NT2/D1 (cell line): ENCODE data around the gene CYTIP.
"Not testable (repeated sequence)": the region's sequence is repeated elsewhere in the genome, so short reads cannot be mapped to it uniquely, and the experiment has no call there.

Experiments
- DNase-seq: peaks from one replicate; pipeline ENCODE4 v3.0.0-alpha.2; 2011; ENCODE audit warnings: low read depth, low spot score
- H3K27me3 ChIP-seq: 2 replicates; pipeline ENCODE4 v1.6.0; 2011; ENCODE audit warnings: mild to moderate bottlenecking; ENCODE audit not compliant: insufficient read length, insufficient read depth
- H3K36me3 ChIP-seq: 2 replicates; pipeline ENCODE4 v1.6.1; 2011; ENCODE audit warnings: mild to moderate bottlenecking, low read length, mixed read lengths; ENCODE audit not compliant: insufficient read depth, insufficient read length
- H3K4me1 ChIP-seq: 2 replicates; pipeline ENCODE4 v1.5.1; 2011; ENCODE audit not compliant: insufficient read depth, insufficient read length
- H3K4me3 ChIP-seq: 2 replicates; pipeline ENCODE4 v1.5.1; 2011; ENCODE audit warnings: low read depth; ENCODE audit not compliant: insufficient read length
- H3K9ac ChIP-seq: 2 replicates; pipeline ENCODE4 v1.6.0; 2011; ENCODE audit warnings: low read depth; ENCODE audit not compliant: insufficient read length
- H3K9me3 ChIP-seq: 2 replicates; pipeline ENCODE4 v1.5.1; 2011; ENCODE audit warnings: mild to moderate bottlenecking, low read length; ENCODE audit not compliant: insufficient read depth
- SUZ12 ChIP-seq: IDR thresholded peaks from 2 replicates; pipeline ENCODE4 v1.6.1; 2011; ENCODE audit not compliant: insufficient read length, insufficient read depth; ENCODE audit errors: extremely low read depth
- YY1 ChIP-seq: IDR thresholded peaks from 2 replicates; pipeline ENCODE4 v1.6.1; 2011; ENCODE audit not compliant: insufficient read length, insufficient read depth
- ZNF274 ChIP-seq: IDR thresholded peaks from 2 replicates; pipeline ENCODE4 v1.6.1; 2011; ENCODE audit warnings: mild to moderate bottlenecking, low read depth, low read length

The CYTIP gene

GRCh38 chr2:157411624-157412336 is 32.1 kb downstream of the CYTIP start:
- no peaks in the 10 kb centered on the region for H3K27me3 ChIP-seq
- TF ChIP-seq ZNF274 (no peak), SUZ12 (no peak), YY1 (no peak)
- H3K9me3 ChIP-seq: no peaks in the 10 kb centered on the region
- DNase-seq: no peak
- no peak overlapping the region for H3K4me3 ChIP-seq
- no peaks in the 10 kb centered on the region for H3K4me1 ChIP-seq
- H3K9ac ChIP-seq: no peak overlapping the region
- H3K36me3 ChIP-seq: no peaks in the 10 kb centered on the region

- not testable (repeated sequence) for DNase-seq, H3K27me3 ChIP-seq, H3K9ac ChIP-seq, H3K4me1 ChIP-seq, H3K9me3 ChIP-seq, H3K4me3 ChIP-seq, H3K36me3 ChIP-seq
Measured at GRCh38 chr2:157405398-157405797, 38.5 kb downstream of the CYTIP start.

DNA sequence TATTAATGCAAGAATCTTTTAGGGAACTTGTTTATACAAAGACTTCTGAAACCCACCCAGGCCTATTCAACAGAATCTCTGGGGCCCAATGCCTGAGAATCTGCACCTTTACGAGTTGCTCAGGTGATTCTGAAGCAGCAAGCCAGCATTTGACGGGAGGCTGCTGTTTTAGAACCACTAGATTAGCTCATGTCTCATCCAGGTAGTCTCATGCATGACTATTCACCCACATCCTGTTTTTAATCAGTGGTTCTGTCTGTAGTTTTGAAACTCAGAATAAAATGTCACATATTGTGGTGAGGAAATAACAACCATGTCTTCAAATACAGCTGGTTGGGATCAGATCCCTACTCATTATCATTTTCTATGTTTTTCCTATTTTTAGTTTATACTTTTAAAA is 39.5 kb downstream of the CYTIP start:
- no peak for DNase-seq
- Histone ChIP-seq H3K9ac (no peak overlapping the region), H3K9me3 (no peaks in the 10 kb centered on the region), H3K4me3 (no peak overlapping the region), H3K27me3 (no peaks in the 10 kb centered on the region), H3K4me1 (no peaks in the 10 kb centered on the region), H3K36me3 (no peaks in the 10 kb centered on the region)
- TF ChIP-seq YY1 (no peak), ZNF274 (no peak)

- DNase-seq: peak; percentile 8
- not testable (repeated sequence) for H3K36me3 ChIP-seq, H3K9ac ChIP-seq, H3K4me1 ChIP-seq, H3K9me3 ChIP-seq, H3K27me3 ChIP-seq, H3K4me3 ChIP-seq
Measured at GRCh38 chr2:157402801-157403485, 40.9 kb downstream of the CYTIP start.

DNA sequence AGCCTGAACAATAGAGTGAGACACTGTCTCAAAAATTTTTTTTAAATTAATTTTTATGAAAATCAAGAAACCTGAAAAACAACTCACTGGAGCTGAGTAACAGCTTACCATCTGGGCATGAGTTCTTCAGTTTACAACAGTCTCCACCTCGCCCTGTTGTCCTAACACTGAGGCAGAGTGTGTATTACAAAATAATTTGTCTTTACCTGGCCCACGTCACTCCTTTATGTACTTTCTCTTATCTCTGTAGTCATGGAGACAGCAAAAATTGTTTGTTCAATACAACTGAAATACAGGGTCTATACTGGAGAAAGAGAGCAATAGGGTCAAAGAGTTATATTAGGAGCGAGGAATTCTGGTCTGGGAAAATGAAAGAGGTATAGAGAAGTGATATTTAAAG is 48.1 kb downstream of the CYTIP start:
- H3K4me1 ChIP-seq: no peaks in the 10 kb centered on the region

DNA sequence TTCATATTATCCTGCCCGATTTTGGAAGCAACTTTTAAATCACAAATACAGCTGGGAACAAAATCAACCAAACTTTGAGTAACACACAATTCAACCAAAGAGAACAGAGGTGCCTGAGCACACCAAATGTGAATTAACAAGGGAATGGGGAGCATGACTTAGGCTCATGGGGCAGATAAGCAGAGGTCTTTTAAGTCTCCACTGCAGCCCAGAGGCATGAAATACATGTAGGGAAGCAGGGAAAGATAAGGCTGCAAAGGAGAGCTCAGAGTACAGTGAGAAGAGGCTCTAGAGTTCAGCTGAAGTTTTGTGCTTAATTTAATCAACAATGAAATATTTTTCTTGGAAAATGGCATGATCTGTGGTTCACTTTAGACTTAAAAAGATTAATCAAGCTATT is 49.0 kb downstream of the CYTIP start:
- DNase-seq: no peak
- H3K4me1 ChIP-seq: no peaks in the 10 kb centered on the region
- H3K9ac ChIP-seq: no peak overlapping the region
- no peaks in the 10 kb centered on the region for H3K36me3 ChIP-seq
- TF ChIP-seq YY1: no peak
- no peaks in the 10 kb centered on the region for H3K27me3 ChIP-seq
- H3K4me3 ChIP-seq: no peak overlapping the region
- H3K9me3 ChIP-seq: no peaks in the 10 kb centered on the region

More for the DNA sequence above, 48.1 kb downstream of the CYTIP start:
- Histone ChIP-seq H3K9ac (no peak overlapping the region), H3K4me3 (no peak overlapping the region), H3K36me3 (no peaks in the 10 kb centered on the region), H3K9me3 (no peaks in the 10 kb centered on the region), H3K27me3 (no peaks in the 10 kb centered on the region)
- TF ChIP-seq SUZ12 (no peak), ZNF274 (no peak), YY1 (no peak)
- no peak for DNase-seq

- Histone ChIP-seq H3K4me1 (no peaks in the 10 kb centered on the region), H3K4me3 (no peak overlapping the region), H3K9me3 (no peaks in the 10 kb centered on the region), H3K36me3 (no peaks in the 10 kb centered on the region), H3K9ac (no peak overlapping the region), H3K27me3 (no peaks in the 10 kb centered on the region)
- DNase-seq: no peak
- TF ChIP-seq YY1 (no peak), SUZ12 (no peak), ZNF274 (no peak)
Measured at GRCh38 chr2:157393348-157393747, 50.5 kb downstream of the CYTIP start.

GRCh38 chr2:157388827-157389226 is 55.1 kb downstream of the CYTIP start:
- no peaks in the 10 kb centered on the region for H3K36me3 ChIP-seq
- H3K4me1 ChIP-seq: no peaks in the 10 kb centered on the region
- TF ChIP-seq SUZ12 (no peak), ZNF274 (no peak), YY1 (no peak)
- H3K4me3 ChIP-seq: no peak overlapping the region
- H3K9me3 ChIP-seq: no peaks in the 10 kb centered on the region
- DNase-seq: no peak
- no peak overlapping the region for H3K9ac ChIP-seq
- no peaks in the 10 kb centered on the region for H3K27me3 ChIP-seq
